NCI-H1105 (cell line): ENCODE measurements around the gene GYPC.
"Not testable (repeated sequence)": the region's sequence is repeated elsewhere in the genome, so short reads cannot be mapped to it uniquely, and the experiment has no call there.

Experiments used
- DNase-seq: peaks from one replicate; lab custom pipeline; 2025; lab: John Stamatoyannopoulos, UW

The GYPC gene

GRCh38 chr2:126671488-126671887 is 15.5 kb downstream of the GYPC start:
- DNase-seq = no peak

GRCh38 chr2:126672980-126673605 is 17.1 kb downstream of the GYPC start:
- DNase-seq = no peak

- no peak for DNase-seq
Measured at GRCh38 chr2:126674075-126674744, 18.3 kb downstream of the GYPC start.

GRCh38 chr2:126675637-126676036 is 19.7 kb downstream of the GYPC start:
- DNase-seq = no peak

- DNase-seq = no peak
Measured at GRCh38 chr2:126676221-126677175, 20.5 kb downstream of the GYPC start.

GRCh38 chr2:126677176-126677538 is 21.2 kb downstream of the GYPC start:
- DNase-seq = no peak

GRCh38 chr2:126678269-126679065 is 22.5 kb downstream of the GYPC start:
- no peak for DNase-seq

GRCh38 chr2:126679094-126679713 is 23.2 kb downstream of the GYPC start:
- DNase-seq = no peak

- no peak for DNase-seq
Measured at GRCh38 chr2:126681505-126681904, 25.5 kb downstream of the GYPC start.

- no peak for DNase-seq
Measured at GRCh38 chr2:126685629-126686028, 29.7 kb downstream of the GYPC start.

- no peak for DNase-seq
Measured at GRCh38 chr2:126686286-126686685, 30.3 kb downstream of the GYPC start.

- DNase-seq = no peak
Measured at GRCh38 chr2:126686841-126687485, 31.0 kb downstream of the GYPC start.

GRCh38 chr2:126687503-126687902 is 31.5 kb downstream of the GYPC start:
- DNase-seq = no peak

- not testable (repeated sequence) for DNase-seq
Measured at GRCh38 chr2:126688594-126688993, 32.6 kb downstream of the GYPC start.

- DNase-seq = not testable (repeated sequence)
Measured at GRCh38 chr2:126692241-126692640, 36.3 kb downstream of the GYPC start.

GRCh38 chr2:126692934-126693592 is 37.1 kb downstream of the GYPC start:
- not testable (repeated sequence) for DNase-seq

- DNase-seq = no peak
Measured at GRCh38 chr2:126696644-126697520, 40.9 kb downstream of the GYPC start.

GRCh38 chr2:126698376-126698775 is 42.4 kb downstream of the GYPC start:
- no peak for DNase-seq

- no peak for DNase-seq
Measured at GRCh38 chr2:126699018-126699417, 43.1 kb downstream of the GYPC start.
